ENCODE measurements around the gene DGKD. TPM values are rescaled to one million over a fixed set of nuclear protein-coding genes. Genes with fewer than 3 reads are reported as not detected.
"Not testable (repeated sequence)": the region's sequence is repeated elsewhere in the genome, so short reads cannot be mapped to it uniquely, and the experiment has no call there.

Gene DGKD
- total RNA-seq, 1 donor from 2014 or later = 46.5 TPM

DNA sequence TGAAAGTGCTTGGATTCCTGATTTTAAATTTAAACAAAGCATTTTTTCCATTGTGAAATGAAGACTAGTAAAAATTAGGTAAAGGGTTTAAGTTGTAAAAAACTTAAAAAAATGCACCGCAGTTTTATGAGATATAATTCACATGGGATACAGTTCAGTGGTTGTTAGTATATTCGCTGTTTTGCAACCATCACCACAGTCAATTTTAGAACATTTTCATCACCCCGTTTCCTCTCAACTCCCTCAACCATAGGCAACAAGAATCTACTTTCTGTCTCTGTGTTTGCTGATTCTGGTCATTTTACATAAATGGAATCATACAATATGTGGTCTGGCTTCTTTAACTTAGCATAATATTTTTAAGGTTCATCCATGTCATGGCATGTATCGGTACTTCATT, 4.0 kb downstream of the DGKD start:
- FAIRE-seq = no peak

DNA sequence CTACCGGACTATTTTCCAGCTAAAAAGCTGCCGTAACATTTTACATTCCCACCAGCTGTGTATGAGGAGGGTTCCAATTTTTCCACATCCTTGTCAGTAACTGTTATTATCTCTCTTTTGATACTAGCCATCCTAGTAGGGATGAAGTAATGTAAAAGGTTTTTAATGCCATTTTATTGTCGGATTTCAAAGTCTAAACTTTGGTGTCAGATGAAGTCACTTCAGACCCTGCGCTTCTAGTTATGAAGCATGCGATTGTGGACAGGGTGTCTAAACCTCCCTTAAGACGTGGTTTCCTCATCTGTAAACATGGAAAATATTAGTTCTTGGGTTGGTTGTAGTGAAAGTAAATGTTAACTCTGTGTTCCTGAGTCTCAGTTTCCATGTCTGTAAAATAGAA, 4.7 kb downstream of the DGKD start:
- DNase-seq (ENCODE audit: low spot score in 2 of 2) (no peak), FAIRE-seq (no peak)

More for the DNA sequence above, 4.0 kb downstream of the DGKD start:
- DNase-seq (ENCODE audit: low spot score in 2 of 2) = no peak

DNA sequence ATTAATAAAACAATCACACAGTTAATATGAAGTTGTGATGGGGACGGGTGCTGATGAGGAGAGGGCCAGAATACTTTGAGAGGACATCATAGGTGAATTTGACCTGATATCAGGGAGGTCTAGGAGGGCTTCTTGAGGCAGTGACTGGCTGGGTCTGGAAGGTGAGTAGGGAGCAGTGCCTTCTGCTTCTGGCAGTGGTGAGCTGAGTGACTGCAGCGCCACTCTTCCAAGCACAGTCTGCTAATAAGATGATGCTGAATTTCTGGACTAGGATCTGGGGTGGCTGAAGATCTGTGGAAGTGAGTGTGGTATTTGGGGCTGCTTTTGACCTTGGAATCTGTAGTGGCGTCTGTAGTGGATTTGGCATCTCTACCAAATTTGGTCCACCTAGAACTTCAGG, 5.5 kb downstream of the DGKD start:
- no peak for FAIRE-seq
- no peak for DNase-seq (ENCODE audit: low spot score in 2 of 2)

DNA sequence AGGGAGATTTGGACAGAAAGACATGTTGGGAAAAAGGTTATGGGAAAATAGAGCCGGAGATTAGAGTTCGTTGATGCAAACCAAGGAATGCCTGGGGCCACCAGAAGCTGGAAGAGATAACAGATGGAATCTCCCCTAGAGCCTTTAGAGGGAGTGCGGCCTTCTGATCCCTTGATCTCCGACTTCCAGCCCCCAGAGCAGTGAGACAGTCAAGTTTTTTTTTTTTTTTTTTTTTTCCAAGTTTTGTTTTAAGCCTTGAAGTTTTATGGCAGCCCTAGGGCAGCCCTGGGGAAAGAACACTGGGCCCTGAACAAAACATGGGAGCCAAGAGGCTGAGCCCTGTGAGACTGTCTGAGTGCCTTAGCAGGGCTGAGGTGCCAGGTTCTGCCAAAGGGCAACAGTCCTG, 6.5 kb downstream of the DGKD start:
- DNase-seq (ENCODE audit: low spot score in 2 of 2) (no peak), FAIRE-seq (no peak)

DNA sequence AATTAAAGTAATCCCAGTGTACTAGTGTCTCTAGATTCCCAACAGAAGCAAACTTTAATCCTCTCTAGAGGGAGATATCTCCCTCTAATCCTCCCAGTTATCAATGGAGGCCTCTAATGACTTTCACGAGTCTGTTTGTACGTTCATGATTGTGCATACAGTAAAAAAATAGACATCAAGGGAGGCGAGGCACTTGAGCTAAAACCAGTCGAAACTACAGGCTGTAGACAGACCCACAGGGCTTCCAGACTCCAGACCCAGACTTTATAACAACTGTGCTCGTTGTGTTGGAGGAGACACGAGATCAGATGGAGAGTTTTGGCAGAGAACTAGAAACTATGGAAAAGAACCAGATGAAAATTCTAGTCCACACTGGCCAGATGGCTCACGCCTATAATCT, 7.0 kb downstream of the DGKD start:
- DNase-seq (ENCODE audit: low spot score in 2 of 2) = no peak
- FAIRE-seq = no peak

DNA sequence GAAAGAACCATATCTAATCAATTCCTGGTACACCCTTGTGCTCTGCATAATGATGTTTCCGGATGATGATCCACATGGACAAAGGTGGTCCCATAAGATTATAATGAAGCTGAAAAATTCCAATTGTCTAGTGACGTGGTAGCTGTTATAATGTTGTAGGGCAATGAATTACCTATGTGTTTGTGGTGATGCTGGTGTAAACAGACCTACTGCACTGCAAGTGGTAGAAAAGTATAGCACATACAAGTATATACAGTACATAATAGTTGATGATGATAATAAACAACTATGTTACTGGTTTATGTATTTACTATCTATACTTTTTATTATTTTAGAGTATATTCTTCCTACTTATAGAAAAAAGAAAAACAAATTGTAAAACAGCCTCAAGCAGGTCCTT, 8.4 kb downstream of the DGKD start:
- FAIRE-seq = no peak
- no peak for DNase-seq (ENCODE audit: low spot score in 2 of 2)

DNA sequence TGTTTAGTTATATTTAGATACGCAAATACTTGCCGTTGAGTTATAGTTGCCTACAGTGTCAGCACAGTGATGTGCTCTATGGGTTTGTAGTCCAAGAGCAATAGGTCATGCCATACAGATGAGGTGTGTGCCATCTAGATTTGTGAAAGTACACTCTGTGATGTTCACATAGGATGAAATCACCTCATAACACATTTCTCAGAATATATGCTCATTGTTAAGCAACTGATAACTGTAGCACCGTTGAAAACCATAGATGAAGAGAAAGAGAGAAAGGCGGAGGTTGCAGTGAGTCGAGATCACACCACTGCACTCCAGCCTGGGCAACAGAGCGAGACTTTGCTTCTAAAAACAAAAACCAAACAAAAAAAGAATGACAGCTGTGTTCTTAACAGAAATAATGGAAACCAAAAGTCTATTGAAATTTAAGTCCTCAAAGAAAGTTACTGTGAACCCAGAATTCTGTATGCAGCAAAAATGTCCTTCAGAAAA, 9.5 kb downstream of the DGKD start:
- DNase-seq (ENCODE audit: low spot score in 2 of 2) (no peak), FAIRE-seq (no peak)

DNA sequence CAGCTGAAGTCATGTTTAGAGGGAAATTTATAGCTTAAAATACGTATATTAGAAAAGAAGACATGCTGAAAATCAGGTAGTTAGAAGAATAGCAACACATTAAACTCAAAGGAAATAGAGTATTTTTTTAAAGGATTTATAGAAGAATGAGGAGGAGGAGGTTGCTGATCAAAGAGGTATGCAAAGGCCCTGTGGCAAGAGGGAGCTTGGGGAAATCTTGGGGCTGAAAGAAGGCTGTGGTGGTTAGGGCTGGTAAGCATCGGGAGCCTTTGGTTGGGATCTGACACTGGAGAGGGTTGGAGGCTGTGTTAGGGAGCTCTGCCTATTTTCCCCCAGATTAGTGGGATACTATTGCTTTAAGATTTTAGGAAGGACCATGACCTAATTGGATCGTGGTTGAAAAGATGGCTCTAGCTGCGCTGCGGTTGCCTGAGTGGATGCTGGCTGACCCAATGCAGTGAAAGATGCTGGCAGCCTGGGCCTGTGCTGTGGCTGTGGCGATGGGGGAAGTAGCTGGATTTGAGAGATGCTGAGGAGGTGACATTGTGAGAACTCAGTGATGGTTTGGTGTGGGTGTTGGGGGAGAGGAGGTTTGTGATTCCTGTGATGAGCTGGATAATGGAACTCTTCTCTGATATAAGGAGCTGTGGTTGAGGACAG, 11.7 kb downstream of the DGKD start:
- FAIRE-seq = no peak
- DNase-seq (ENCODE audit: low spot score in 2 of 2) = no peak

DNA sequence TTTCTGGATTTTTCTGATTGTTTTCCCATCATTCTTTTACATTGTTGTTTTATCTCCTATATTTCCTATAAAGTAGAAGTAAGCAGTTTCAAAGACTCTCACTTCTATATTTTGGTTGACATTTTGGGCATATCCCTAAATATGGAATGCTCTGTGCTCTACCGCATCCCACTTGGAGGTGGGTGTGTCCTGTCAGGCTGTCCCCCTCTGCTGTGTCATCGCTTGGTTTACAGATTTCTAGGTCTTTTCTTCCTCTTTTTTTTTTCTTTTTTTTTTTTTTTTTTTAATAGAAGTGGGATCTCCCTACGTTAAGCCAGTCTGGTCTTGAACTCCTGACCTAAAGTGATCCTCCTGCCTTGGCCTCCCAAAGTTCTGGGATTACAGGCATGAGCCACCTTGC, 13.3 kb downstream of the DGKD start:
- DNase-seq (ENCODE audit: low spot score in 2 of 2) (no peak), FAIRE-seq (no peak)

DNA sequence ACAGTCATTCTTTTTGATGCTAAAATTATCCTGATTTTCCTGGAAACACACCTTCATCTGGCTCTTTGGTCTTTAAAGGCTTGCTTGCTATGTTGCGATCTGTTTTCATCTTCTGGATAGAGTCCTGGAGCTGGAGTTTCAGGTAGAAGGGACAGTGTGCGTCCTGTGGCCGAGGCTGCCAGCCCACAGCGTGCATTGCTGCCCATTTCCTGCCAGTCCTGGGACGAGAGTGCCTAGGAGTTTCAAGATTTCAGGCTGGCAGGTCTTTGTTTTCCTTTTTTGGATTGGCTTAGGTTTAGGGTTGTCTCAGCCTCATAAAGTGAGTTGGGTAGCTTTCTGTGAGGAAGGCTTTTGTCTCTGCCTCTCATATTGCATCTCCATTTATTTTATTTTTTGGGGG, 14.5 kb downstream of the DGKD start:
- FAIRE-seq (no peak), DNase-seq (ENCODE audit: low spot score in 2 of 2) (no peak)

DNA sequence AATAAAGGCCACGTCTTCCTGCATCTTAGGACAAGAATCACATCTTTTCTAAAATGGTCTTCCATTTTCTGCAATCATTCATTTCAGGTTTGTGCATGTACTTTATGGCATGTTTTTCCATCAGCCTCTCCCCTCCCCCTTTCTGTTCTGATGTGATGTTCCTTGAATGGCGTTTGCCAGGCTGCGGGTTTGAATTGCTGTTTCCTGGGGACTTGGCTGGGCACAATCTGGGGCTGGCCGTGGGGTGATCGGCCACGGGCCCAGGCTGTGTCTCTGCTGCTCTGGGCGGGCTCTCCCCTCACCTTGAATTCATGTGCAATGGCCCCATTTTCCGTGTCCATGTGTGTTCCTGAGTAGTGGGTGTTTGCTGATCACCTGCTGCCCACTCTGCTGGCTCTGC, 15.2 kb downstream of the DGKD start:
- DNase-seq (ENCODE audit: low spot score in 2 of 2) (no peak), FAIRE-seq (no peak)

DNA sequence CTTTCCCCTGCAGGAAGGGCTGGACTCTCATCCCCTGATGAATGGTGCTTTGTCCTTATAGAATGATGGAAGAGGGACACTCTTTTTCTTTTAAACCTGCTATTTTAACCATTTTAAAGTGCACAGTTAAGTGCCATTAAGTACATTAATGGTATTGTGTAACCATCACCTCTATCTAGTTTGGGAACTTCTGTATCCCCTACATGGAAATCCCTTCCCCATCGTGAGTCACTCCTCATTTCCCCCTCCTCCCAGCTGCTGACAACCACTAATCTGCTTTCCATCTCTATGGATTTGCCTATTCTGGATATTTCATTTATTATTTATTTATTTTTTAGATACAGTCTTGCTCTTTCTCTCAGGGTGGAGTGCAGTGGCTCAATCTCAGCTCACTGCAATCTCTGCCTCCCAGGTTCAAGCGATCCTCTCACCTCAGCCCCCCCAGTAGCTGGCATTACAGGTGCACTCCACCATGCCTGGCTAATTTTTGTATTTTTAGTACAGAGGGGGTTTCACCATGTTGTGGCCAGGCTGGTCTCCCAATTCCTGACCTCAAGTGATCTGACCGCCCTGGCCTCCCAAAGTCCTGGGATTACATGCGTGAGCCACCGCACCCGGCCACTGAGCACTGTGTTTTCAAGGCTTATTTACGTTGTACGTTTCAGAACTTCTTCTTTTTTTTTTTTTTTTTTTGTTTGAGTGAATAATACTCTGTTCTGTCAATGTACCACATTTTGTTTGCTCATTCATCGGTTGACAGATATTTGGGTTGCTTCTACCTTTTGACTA, 15.8 kb downstream of the DGKD start:
- no peak for DNase-seq (ENCODE audit: low spot score in 2 of 2)
- no peak for FAIRE-seq

DNA sequence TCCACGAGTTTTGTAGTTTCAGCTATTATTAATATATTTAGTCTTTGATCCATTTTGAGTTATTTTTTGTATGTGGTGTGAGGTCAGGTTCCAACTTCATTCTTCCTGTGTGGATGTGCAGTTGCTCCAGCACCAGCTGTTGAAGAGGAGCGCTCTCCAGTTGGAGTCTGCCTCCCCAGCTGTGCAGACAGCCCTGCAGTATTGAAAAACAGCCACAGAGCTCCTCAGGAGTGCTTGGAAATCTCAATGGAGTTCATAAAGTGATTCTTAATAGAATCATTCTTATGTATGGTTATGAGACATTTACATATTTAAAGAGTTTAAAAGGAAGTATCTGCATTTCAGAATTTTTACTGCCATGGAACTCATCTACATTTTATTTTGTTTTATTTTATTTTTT, 17.3 kb downstream of the DGKD start:
- DNase-seq (ENCODE audit: low spot score in 2 of 2) (no peak), FAIRE-seq (no peak)

DNA sequence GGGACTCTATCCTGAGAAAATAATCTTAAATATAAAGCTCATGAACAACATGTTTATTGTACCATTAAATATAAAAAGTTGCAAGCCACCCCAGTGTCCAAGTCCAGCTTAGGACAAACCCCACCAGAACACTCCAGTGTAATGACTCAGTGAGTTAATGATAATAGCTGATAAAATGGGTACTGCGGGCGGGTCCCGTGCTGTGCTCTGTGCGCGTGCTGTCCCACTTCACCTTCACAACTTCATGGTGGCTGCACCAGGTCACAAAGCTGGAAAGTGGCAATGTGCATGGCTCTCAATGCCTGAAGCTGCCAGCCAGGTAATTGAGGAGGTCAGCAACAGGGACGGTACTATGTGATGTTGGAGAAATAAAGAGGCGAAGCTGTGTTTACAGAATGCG, 18.6 kb downstream of the DGKD start:
- no peak for DNase-seq (ENCODE audit: low spot score in 2 of 2)
- FAIRE-seq = no peak

DNA sequence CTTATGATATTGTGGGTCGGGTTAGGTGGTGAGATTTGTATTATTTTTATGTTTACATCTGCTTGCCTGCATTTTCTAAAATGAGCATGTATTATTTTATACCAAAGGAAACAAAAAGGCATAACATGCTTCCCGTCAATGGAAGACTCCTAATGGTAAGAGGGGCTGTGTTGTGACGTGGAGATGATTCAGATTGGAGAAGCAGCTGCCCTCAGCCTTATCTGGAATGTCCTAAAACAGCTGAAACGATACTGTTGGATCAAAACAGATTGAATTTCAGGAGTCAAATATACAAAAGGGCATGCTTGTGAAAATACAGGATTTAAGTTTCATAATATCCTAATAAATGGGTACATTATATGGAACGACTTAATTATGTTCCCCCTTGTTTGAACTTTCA, 19.0 kb downstream of the DGKD start:
- FAIRE-seq (no peak), DNase-seq (ENCODE audit: low spot score in 2 of 2) (no peak)

DNA sequence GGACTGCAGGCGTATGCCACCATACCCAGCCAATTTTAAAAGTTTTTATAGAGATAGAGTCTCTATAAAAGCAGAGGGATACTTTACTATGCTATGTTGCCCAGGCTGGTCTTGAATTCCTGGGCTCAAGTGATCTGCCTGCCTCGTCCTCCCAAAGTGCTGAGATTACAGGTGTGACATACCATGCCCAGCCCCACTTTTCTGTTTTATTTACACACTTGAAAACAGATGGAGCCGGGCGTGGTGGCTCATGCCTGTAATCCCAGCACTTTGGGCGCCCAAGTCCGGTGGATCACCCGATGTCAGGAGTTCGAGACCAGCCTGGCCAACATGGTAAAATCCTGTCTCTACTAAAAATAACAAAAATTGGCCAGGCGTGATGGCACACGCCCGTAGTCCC, 20.5 kb downstream of the DGKD start:
- not testable (repeated sequence) for FAIRE-seq

DNA sequence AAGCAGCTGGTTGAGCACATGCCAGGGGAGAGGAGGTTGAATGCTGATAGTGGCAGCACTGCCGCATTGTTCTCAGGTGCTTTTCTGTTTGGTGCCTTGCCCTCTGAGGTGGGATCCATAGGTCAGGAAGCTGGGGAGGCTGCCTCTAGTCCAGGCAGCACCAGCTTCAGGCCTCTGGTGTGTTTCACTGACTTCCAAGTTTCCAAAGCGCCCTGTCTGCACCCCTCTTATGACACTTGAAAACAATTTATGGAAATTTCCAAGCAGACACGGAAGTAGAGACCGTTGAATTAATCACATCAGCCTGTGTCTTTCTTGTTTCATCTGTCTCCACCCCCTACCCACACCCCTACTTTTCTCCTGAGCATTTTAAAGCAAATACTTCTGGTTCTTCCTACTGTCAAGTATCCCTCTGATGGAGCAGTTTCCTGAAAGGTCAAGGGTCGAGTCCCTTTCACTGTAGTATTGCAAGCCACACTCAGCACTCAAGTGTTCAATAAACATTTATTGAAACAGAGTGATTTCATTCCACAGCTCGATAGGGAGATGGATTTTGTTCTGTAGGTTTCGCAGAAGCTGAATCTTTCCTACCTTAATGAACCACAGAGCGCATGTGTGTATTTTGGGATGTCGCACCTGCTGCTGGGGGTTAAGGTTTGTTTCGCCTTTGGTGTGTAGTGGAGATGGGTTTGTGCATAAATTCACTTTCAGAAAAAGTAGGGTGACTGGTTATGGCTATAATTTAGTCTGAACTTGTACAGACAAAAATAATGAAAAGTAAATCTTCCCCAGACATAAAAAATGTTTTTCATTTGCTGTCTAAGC, 21.4 kb downstream of the DGKD start:
- no peak for FAIRE-seq

More for the DNA sequence above, 20.5 kb downstream of the DGKD start:
- not testable (repeated sequence) for DNase-seq (ENCODE audit: low spot score in 2 of 2)

DNA sequence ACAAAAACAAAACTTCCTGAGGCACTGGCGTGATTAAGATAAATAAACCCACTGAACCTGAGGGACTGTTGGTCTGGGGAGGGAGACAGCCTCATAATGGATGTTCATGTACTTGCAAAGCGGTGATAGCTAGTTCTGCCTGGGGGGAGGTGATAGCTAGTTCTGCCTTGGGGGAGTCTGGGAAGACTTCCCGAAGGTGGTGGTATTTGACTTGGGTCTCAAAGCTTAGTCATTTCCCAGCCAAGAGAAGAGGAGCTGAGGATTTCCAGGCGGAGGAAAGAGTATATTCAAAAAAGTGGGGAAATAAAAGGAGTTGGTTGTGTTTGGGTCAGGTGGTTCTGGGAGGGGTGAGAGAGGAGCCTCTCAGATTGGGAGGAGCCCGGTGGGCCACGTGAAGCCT, 24.7 kb downstream of the DGKD start:
- DNase-seq (ENCODE audit: low spot score in 2 of 2) = no peak
- FAIRE-seq = no peak

More for the DNA sequence above, 21.4 kb downstream of the DGKD start:
- DNase-seq (ENCODE audit: low spot score in 2 of 2) = no peak

DNA sequence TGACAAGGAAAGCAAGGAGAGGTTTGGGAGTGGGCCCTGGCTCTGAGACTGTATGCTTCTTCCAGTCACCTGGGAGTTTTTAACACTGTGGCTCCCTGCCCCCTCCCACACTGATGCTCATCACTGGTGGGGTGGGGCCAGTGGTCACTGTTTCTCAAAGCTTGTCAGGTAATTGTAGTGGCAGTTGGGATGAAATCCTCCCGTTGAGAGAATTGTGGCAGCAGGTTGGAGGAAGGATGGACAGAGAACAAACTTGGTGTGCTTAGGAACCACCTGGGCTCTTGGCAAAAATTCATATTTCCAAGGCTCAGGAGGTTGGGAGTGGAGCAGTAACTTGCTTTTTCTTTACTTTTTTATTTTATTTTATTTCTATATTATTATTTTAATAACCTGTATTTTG, 25.1 kb downstream of the DGKD start:
- FAIRE-seq = no peak
- DNase-seq (ENCODE audit: low spot score in 2 of 2) = no peak

DNA sequence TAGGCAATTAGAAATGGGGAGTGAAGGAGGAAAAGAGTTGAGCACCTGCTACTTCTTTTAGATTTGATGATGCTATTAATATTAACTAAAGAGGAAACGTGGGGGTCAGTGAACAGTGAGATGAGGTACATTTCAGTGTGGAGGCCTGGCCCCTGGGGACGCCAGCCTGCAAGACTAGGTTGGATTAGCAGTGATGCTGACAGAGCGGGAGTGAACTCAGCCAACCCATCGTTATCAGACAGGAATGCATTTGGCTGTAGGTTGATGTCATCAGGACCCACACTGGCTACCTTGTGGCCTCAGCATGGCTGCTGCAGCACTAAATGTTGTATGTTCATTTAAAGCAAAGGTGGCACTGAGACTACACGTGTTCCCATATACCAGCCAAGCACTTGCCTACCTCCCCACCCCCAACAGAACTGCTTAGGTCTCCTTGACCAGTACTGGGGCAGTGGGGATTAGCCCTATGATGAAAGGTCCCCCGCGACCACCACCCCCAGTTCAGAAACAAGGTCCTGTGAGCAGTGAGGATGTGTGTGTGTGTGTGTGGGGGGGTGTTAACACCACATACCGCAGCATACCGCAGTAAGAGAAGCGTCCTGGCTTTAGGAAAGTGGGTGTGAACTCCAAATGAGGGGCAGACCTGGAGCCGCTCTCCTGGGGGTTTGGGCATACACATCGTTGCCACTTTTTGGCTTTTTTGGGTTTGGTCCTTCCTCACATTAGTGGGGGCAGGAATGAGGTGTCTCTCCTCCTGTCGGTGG, 26.0 kb downstream of the DGKD start:
- FAIRE-seq (no peak), DNase-seq (ENCODE audit: low spot score in 2 of 2) (no peak)
